Muscle of back (tissue), 11 donors: ENCODE measurements around the gene FHOD3. TPM values are rescaled to one million over a fixed set of nuclear protein-coding genes. Genes with fewer than 3 reads are reported as not detected.
"Not testable (repeated sequence)": the region's sequence is repeated elsewhere in the genome, so short reads cannot be mapped to it uniquely, and the experiment has no call there.

Experiments used
- DNase-seq, 3 donors: peaks; one replicate each; pipeline versions ENCODE4 v3.0.0 to v3.0.0-alpha.2; 2013
- polyA plus RNA-seq, 10 donors: library from polyadenylated mRNA; unstranded; fragments of 120-200 nt; gene quantifications; one replicate each; pipeline ENCODE4 v1.2.1, GENCODE V29; 2013; ENCODE audit not compliant: insufficient read length in 10 of 10

FHOD3 gene
- polyA plus RNA-seq, 10 donors: 18.0 to 41.0 (median 31.1) TPM

- no peak for DNase-seq
Measured at GRCh38 chr18:36449451-36449850, 151.9 kb downstream of the FHOD3 start.

GRCh38 chr18:36450264-36450663 is 152.8 kb downstream of the FHOD3 start:
- DNase-seq: no peak

- no peak for DNase-seq
Measured at GRCh38 chr18:36451454-36452251, 154.1 kb downstream of the FHOD3 start.

GRCh38 chr18:36454245-36454644 is 156.7 kb downstream of the FHOD3 start:
- DNase-seq: no peak

- no peak for DNase-seq
Measured at GRCh38 chr18:36454848-36455458, 157.4 kb downstream of the FHOD3 start.

- DNase-seq: no peak
Measured at GRCh38 chr18:36455931-36456330, 158.4 kb downstream of the FHOD3 start.

GRCh38 chr18:36456622-36457021 is 159.1 kb downstream of the FHOD3 start:
- no peak for DNase-seq

GRCh38 chr18:36457683-36458082 is 160.2 kb downstream of the FHOD3 start:
- DNase-seq: no peak

- DNase-seq: no peak
Measured at GRCh38 chr18:36458306-36458705, 160.8 kb downstream of the FHOD3 start.

GRCh38 chr18:36459203-36459602 is 161.7 kb downstream of the FHOD3 start:
- no peak for DNase-seq

GRCh38 chr18:36459786-36460185 is 162.3 kb downstream of the FHOD3 start:
- DNase-seq: no peak

- DNase-seq: no peak
Measured at GRCh38 chr18:36460324-36460850, 162.9 kb downstream of the FHOD3 start.

- no peak for DNase-seq
Measured at GRCh38 chr18:36460854-36461253, 163.3 kb downstream of the FHOD3 start.

- no peak for DNase-seq
Measured at GRCh38 chr18:36461551-36461987, 164.1 kb downstream of the FHOD3 start.

- not testable (repeated sequence) for DNase-seq
Measured at GRCh38 chr18:36463516-36463915, 166.0 kb downstream of the FHOD3 start.

- peak in 1 of 3 donors; percentile 26 for DNase-seq
Measured at GRCh38 chr18:36464126-36464651, 166.7 kb downstream of the FHOD3 start.

GRCh38 chr18:36465276-36465675 is 167.8 kb downstream of the FHOD3 start:
- no peak for DNase-seq

- DNase-seq: no peak
Measured at GRCh38 chr18:36465970-36466369, 168.5 kb downstream of the FHOD3 start.

GRCh38 chr18:36467614-36468013 is 170.1 kb downstream of the FHOD3 start:
- DNase-seq: no peak

GRCh38 chr18:36468161-36468560 is 170.6 kb downstream of the FHOD3 start:
- DNase-seq: peak in 2 of 3 donors; percentile 32 to 54

- DNase-seq: peak in 1 of 3 donors; percentile 49
Measured at GRCh38 chr18:36469461-36469860, 171.9 kb downstream of the FHOD3 start.

GRCh38 chr18:36470896-36471295 is 173.4 kb downstream of the FHOD3 start:
- DNase-seq: no peak

GRCh38 chr18:36471393-36471792 is 173.9 kb downstream of the FHOD3 start:
- DNase-seq: no peak
